LNCaP clone FGC (cell line): ENCODE measurements around the gene PRAC1.
A peak's percentile ranks its signal among the peaks of the same experiment; 100 is the strongest.

ENCODE experiments used
- DNase-seq: peaks from one replicate; pipeline ENCODE4 v3.0.0-alpha.2; 2011; ENCODE audit warnings: low read depth
- H3K4me3 ChIP-seq: 2 replicates; pipeline ENCODE4 v1.5.1; 2011; ENCODE audit warnings: mild to moderate bottlenecking, low read depth, low read length, control low read depth
- CTCF ChIP-seq: IDR thresholded peaks from 2 replicates; pipeline ENCODE4 v1.5.1; 2012; ENCODE audit warnings: mild to moderate bottlenecking; ENCODE audit not compliant: control insufficient read depth, insufficient read depth; ENCODE audit errors: extremely low read depth

The PRAC1 gene

GRCh38 chr17:48757524-48757961 is 35.2 kb upstream of the PRAC1 start:
- no peak for TF ChIP-seq CTCF
- peak overlapping the region; percentile 15; the same call in 1 of the 2 replicates for H3K4me3 ChIP-seq
- no peak for DNase-seq

GRCh38 chr17:48756830-48757251 is 34.5 kb upstream of the PRAC1 start:
- no peak for TF ChIP-seq CTCF
- DNase-seq: peak; percentile 99
- H3K4me3 ChIP-seq: peak overlapping the region; percentile 15; the same call in 1 of the 2 replicates

- DNase-seq: no peak
- no peak for TF ChIP-seq CTCF
- no peak overlapping the region for H3K4me3 ChIP-seq
Measured at GRCh38 chr17:48755356-48755755, 33.0 kb upstream of the PRAC1 start.

GRCh38 chr17:48754500-48755261 is 32.4 kb upstream of the PRAC1 start:
- DNase-seq: no peak
- no peak for TF ChIP-seq CTCF
- H3K4me3 ChIP-seq: no peak overlapping the region

- DNase-seq: no peak
- TF ChIP-seq CTCF: no peak
- no peak overlapping the region for H3K4me3 ChIP-seq
Measured at GRCh38 chr17:48753794-48754499, 31.6 kb upstream of the PRAC1 start.

GRCh38 chr17:48752399-48753288 is 30.3 kb upstream of the PRAC1 start:
- no peak for DNase-seq
- TF ChIP-seq CTCF: no peak
- no peak overlapping the region for H3K4me3 ChIP-seq
